IMR-90 (cell line): ENCODE measurements around the gene SYP.

Experiments used
- BHLHE40 ChIP-seq: fragments of 150-350 bp; IDR thresholded peaks from 2 replicates; pipeline ENCODE4 v1.6.1; 2016; ENCODE audit warnings: mild to moderate bottlenecking, low read depth, low read length
- CEBPB ChIP-seq: IDR thresholded peaks from 2 replicates; pipeline ENCODE4 v1.6.1; 2012; ENCODE audit warnings: low read depth, low read length, improper control_type of control experiment
- CHD1 ChIP-seq: IDR thresholded peaks from 2 replicates; pipeline ENCODE4 v1.6.1; 2012; ENCODE audit warnings: low read depth, low read length, improper control_type of control experiment
- CTCF ChIP-seq: conservative IDR thresholded peaks from 2 replicates; pipeline ENCODE4 v1.5.1; 2012; ENCODE audit warnings: mild to moderate bottlenecking, low read depth, low read length, improper control_type of control experiment
- MXI1 ChIP-seq: IDR thresholded peaks from 2 replicates; pipeline ENCODE4 v1.6.1; 2012; ENCODE audit warnings: low read depth, mild to moderate bottlenecking, low read length, moderate library complexity, borderline replicate concordance
- NFE2L2 ChIP-seq: fragments of 150-350 bp; IDR thresholded peaks from 2 replicates; pipeline ENCODE4 v1.6.1; 2016; ENCODE audit warnings: low read depth, mild to moderate bottlenecking, low read length
- POLR2A ChIP-seq: IDR thresholded peaks from 2 replicates; pipeline ENCODE4 v1.6.1; 2012; ENCODE audit warnings: mild to moderate bottlenecking, low read depth, low read length
- RFX5 ChIP-seq: IDR thresholded peaks from 2 replicates; pipeline ENCODE4 v1.8.0; 2012; ENCODE audit warnings: low read depth, mild to moderate bottlenecking, low read length, moderate library complexity
- SMC3 ChIP-seq: fragments of 150-350 bp; IDR thresholded peaks from 2 replicates; pipeline ENCODE4 v1.6.1; 2016; ENCODE audit warnings: low read depth, mild to moderate bottlenecking, antibody characterized with exemption, low read length, moderate library complexity

GRCh38 chrX:49155900-49156837 lies 43.8 kb downstream of the SYP start:
- TF ChIP-seq CTCF = peak; percentile 71
- peak; percentile 36 for TF ChIP-seq SMC3
- TF ChIP-seq CHD1 = no peak
- no peak for TF ChIP-seq BHLHE40
- TF ChIP-seq POLR2A = peak; percentile 63; the same call in 1 of the 2 replicates
- no peak for TF ChIP-seq CEBPB
- no peak for TF ChIP-seq NFE2L2
- TF ChIP-seq MXI1 = no peak
- no peak for TF ChIP-seq RFX5
